NB4 (cell line): ENCODE results near the gene VAV2.

ENCODE experiments used
- DNase-seq: peaks from one replicate; pipeline ENCODE4 v3.0.0; 2010; ENCODE audit warnings: low read depth
- H3K4me3 ChIP-seq: one replicate; pipeline ENCODE4 v1.5.1; 2011; ENCODE audit warnings: mild to moderate bottlenecking, low read depth, low read length, moderate library complexity
- CTCF ChIP-seq: IDR thresholded peaks from one replicate; pipeline ENCODE4 v1.5.1; 2012; ENCODE audit warnings: low read depth, low read length
- MAX ChIP-seq: IDR thresholded peaks from 2 replicates; pipeline ENCODE4 v1.6.1; 2011; ENCODE audit warnings: low read depth, low read length
- MYC ChIP-seq: IDR thresholded peaks from 2 replicates; pipeline ENCODE4 v1.6.1; 2011; ENCODE audit warnings: low read depth, low read length
- POLR2A ChIP-seq: IDR thresholded peaks from 2 replicates; pipeline ENCODE4 v1.6.1; 2011; ENCODE audit warnings: mild to moderate bottlenecking; ENCODE audit not compliant: insufficient read length; ENCODE audit errors: extremely low read depth

The VAV2 gene

GRCh38 chr9:133964463-133964862, 27.7 kb downstream of the VAV2 start:
- TF ChIP-seq MAX, result no peak
- TF ChIP-seq MYC, result no peak
- no peak for TF ChIP-seq POLR2A
- no peak for TF ChIP-seq CTCF
- no peak overlapping the region for H3K4me3 ChIP-seq
- no peak for DNase-seq

- TF ChIP-seq POLR2A, result no peak
- TF ChIP-seq MAX, result no peak
- no peak for TF ChIP-seq CTCF
- TF ChIP-seq MYC, result no peak
- no peak overlapping the region for H3K4me3 ChIP-seq
- DNase-seq, result no peak
These were observed 29.0 kb downstream of the VAV2 start for GRCh38 chr9:133963166-133963565.

- no peak overlapping the region for H3K4me3 ChIP-seq
- no peak for TF ChIP-seq CTCF
- TF ChIP-seq MAX, result no peak
- no peak for TF ChIP-seq POLR2A
- TF ChIP-seq MYC, result no peak
- DNase-seq, result no peak
These were observed 29.8 kb downstream of the VAV2 start for GRCh38 chr9:133962341-133962740.

- TF ChIP-seq POLR2A (no peak), CTCF (no peak), MYC (no peak), MAX (no peak)
- DNase-seq, result no peak
- H3K4me3 ChIP-seq, result no peak overlapping the region
These were observed 30.6 kb downstream of the VAV2 start for GRCh38 chr9:133961226-133962165.

GRCh38 chr9:133960568-133961129, 31.5 kb downstream of the VAV2 start:
- TF ChIP-seq POLR2A, result no peak
- no peak for TF ChIP-seq CTCF
- no peak for TF ChIP-seq MAX
- no peak overlapping the region for H3K4me3 ChIP-seq
- DNase-seq, result peak; percentile 44
